ENCODE measurements around the gene SHC2.
"Not testable (repeated sequence)": the region's sequence is repeated elsewhere in the genome, so short reads cannot be mapped to it uniquely, and the experiment has no call there.

SHC2 gene

DNA sequence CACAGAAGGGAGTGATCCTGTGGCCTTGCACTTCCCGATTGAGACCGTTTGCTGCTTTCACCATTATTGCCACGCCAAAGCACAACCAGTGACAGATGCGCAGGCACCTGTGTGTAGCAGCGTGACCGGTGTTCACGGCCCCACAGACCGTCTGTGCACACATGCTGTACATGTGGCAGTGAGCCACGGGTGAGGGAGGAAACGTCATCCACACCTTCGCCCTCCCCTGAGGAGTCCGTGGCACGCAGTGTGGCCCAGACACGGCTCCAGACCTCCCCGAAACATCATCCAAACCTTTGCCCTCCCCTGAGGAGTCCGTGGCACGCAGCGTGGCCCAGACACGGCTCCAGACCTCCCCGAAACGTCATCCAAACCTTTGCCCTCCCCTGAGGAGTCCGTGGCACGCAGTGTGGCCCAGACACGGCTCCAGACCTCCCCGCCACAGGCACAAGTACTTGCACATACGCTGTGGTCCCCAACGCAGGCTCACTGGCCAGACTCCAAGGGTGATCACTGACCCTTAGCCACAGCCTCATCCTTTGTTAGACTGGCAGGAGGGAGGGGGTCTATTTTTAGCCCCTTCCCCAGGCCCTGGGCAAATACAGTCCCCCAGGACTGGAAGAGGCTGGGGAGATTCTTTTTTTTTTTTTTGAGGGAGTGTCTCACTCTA is 7.9 kb upstream of the SHC2 start:
- no peak for DNase-seq (ENCODE audit: low read depth in 2 of 2)

DNA sequence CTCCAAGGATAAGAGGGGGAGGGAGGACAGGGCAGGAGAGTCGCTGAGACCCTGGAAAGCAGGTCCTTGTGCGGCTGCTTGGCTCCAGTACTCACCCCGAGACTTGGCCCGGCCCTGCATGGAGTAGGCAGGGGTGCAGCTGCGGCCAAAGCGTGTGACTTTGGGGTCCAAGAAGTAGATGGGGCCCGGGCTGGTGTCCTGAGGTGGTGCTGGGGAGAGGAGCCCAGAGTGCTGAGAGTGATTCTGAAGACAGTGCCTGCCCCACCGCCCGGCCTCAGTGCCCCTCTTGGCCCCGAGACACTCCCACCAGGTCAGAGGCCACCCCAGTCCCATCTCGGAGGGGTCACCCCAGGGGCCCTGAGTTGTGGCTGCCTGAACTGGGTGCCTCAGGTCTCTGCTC is 6.7 kb upstream of the SHC2 start:
- DNase-seq (ENCODE audit: low read depth in 2 of 2) = no peak

DNA sequence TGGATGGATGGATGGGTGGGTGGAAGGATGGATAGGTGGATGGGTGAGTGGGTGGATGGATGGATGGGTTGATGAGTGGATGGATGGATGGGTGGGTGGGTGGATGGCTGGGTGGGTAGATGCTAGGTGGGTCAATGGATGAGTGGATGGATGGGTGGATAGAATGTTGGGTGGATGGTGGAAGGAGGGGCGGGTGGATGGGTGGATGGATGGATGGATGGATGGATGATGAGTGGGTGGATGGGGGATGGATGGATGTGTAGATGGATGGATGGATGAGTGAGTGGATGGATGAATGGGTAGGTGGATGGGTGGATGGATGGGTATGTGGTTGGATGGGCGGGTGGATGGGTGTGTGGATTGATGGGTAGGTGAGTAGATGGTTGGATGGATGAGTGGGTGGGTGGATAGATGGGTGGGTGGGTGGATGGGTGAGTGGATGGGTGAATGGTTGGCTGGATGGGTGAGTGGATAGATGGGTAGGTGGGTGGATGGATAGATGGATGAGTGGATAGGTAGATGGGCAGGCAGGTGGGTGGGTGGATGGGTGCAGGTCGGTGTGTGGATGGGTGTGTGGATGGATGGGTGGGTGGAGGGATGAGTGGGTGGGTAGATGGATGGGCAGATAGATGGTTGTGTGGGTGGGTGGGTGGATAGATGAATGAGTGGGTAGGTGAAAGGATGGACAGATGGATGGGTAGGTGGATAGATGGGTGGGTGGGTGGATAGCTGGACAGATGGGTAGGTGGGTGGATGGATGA is 4.4 kb upstream of the SHC2 start:
- no peak for DNase-seq (ENCODE audit: low read depth in 2 of 2)

DNA sequence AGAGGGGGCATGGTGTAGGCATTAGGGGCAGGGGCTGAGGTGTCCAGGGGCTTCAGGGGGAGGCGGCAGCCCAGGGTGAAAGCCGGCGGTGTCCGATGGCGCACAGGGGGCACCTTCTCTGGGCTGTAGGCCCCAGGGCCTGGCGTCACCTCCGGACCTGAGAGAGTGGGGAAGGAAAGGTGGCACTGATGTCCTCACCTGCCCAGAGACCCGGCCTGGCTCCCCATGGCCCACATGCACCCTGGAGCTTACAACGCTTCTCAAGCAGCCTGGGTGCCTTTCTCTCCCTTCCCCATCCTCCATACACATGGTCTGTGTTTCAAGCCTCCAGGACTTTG is 3.3 kb upstream of the SHC2 start:
- DNase-seq (ENCODE audit: low read depth in 2 of 2) = no peak

DNA sequence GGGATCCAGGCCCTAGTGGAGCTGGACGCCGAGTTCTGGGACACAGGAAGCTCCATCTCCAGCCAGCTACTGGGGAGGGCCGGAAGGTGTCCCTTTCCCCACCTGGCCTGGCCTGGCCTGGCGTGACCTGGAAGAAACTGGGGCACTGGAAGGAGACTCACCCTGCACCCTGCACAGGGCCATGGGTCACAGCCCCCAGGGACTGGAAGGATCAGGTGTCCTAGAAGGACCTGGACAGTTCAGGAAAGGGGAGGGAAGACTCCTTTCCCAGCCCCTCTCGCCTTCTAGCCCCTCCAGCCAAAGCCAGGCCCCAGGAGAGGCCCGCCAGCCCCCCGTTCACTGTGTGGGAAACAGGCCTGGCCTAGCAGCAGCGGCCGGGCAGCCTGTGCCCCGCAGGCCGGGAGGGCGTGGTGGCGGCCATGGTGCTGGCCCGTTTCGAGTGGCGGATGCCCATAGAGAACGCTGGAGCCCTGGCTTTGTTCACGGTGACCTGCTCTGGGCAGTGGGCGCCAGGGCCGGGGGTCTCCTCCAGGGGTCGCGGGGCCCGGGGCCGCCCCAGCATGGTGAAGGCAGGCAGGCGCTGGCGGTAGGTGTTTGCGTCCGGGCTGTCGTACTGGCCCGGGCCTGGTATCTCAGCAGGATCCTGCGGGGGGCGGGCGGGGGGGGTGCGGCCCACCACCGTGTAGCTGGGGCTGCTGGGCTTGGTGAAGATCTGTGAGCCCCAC is 2.8 kb upstream of the SHC2 start:
- no peak for DNase-seq (ENCODE audit: low read depth in 2 of 2)

DNA sequence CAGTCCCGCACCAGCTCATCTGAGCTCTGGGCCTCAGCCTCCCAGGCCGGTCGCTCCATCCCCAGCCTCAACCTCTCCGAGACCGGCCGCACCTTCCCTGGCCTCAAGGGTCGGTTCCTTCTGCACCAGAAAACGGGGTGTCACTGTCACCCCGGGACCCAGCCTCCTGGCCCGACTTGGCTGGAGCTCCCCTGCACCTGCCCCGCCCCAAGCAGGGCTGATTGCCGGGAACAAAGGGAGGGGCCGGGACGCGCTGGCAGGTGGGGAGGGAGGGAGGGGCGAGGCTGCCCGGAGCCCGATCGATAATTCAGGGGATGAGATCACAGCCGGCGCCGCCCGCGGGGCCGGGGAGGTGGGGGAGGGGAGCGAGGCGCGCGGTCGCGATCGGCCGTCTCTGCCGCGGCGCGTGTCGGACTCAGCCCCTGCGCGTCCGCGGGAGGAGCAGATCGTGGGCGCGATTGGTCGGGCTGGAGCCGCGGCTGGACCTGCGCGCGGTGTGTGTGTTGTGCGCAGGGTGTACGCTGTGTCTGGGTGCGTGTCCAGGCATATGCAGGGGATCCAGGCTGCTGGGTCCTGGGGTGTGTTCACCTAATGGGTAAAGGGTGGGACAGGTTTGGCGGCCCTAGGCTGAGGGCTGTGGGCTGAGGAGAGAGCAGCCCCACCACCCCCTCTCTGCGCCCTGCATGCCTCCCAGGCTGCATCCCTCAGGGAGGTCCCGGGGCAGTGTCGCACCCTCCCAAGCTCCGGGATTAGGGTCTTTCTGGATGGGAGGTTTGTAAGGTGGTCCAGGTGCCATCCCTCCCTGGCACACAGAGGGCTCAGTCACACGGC is 1.1 kb upstream of the SHC2 start:
- DNase-seq (ENCODE audit: low read depth in 2 of 2) = peak in 1 of 2 donors; percentile 3

DNA sequence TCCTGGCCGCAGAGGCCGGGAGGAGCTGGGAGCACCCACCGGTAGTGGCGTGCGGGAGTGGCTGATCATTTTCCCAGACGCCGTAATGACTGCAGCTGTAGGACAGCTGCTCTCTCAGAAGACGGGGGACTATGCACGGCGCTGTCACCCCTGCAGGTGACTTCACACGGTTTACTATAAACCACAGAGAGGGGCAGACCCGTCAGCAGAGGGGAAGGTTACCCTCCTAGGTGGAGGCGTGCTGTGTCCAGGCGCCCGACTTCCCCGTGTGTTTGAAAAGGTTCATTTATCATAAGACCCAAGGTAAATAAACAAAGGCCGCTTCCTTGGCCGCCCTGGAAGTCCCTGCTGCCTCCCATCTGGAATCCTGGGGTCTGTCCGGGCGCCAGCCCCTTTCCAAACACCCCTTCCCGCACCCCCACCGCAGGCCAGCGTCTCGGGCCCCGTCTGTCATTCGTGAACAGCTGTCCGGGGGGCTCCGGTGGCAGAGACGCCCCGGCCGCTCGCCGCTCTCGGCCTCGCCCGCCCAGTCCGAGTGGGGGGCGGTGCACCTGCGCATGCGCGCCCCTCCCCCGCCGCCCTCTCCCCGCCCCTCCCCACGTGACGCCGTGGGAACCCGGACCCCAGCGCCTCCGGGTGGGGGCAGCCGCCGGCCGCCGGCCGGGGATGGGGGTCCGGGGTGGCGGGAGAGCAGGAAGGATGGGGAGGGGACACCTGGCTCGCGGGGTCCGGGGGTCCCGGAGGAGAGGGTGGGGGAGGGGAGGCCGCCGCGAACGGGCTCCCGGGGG is 915 bp downstream of the SHC2 start:
- peak; percentile 19 to 20 for DNase-seq (ENCODE audit: low read depth in 2 of 2)

DNA sequence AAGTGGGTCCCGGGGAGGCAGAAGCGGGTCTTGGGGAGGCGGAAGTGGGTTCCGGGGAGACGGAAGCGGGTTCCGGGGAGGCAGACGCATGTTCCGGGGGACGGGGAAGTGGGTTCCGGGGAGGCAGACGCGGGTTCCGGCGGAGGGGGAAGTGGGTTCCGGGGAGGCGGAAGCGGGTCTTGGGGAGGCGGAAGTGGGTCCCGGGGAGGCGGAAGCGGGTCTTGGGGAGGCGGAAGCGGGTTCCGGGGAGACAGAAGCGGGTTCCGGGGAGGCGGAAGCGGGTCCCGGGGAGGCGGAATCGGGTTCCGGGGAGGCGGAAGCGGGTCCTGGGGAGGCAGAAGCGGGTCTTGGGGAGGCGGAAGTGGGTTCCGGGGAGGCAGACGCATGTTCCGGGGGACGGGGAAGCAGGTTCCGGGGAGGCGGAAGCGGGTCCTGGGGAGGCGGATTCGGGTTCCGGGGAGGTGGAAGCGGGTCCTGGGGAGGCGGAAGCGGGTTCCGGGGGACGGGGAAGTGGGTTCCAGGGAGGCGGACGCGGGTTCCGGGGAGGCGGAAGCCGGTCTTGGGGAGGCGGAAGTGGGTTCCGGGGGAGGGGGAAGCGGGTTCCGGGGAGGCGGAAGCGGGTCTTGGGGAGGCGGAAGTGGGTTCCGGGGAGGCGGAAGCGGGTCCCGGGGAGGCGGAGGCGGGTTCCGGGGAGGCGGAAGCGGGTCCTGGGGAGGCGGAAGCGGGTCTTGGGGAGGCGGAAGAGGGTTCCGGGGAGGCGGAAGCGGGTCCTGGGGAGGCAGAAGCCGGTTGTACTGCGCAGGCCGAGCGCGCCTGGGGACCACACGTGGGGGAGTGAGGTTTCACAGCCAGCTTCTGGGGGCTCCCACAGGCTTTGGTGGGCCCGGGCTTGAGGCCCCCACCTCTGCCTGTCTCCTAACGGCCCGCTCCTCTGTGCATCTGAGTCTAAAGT is 2.5 kb downstream of the SHC2 start:
- no peak for DNase-seq (ENCODE audit: low read depth in 2 of 2)

DNA sequence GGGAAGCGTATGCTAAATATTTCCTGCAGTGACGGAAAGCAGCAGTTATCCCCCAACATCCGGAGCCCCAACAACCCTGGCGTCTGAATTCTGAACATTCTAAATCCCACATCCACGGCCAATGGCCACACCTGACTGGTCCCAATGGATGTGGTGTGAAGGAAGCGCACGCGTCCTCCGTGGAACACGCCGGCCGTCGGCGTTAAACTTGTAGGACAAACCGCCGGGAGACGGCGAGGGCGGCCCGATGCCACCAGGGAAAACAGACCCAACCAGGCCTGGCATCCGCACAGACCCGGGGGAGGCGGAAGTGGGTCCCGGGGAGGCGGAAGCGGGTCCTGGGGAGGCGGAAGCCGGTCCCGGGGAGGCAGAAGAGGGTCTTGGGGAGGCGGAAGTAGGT is 3.2 kb downstream of the SHC2 start:
- no peak for DNase-seq (ENCODE audit: low read depth in 2 of 2)

DNA sequence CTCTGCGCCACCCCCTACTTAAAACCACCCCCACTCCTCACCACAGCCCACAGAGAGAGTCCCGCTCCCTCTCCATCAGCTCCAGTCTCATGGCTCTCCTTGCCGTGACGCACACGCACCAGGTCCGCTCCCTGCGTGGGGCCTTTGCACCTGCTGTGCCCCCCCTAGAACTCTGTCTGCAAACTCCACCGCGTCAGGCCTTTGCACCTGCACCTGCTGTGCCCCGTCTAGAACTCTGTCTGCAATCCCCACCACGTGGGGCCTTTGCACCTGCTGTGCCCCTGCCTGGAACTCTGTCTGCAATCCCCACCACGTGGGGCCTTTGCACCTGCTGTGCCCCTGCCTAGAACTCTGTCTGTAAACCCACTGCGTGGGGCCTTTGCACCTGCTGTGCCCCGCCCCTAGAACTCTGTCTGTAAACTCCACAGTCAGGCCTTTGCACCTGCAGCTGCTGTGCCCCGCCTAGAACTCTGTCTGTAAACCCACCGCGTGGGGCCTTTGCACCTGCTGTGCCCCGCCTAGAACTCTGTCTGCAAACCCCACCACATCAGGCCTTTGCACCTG is 4.2 kb downstream of the SHC2 start:
- no peak for DNase-seq (ENCODE audit: low read depth in 2 of 2)

DNA sequence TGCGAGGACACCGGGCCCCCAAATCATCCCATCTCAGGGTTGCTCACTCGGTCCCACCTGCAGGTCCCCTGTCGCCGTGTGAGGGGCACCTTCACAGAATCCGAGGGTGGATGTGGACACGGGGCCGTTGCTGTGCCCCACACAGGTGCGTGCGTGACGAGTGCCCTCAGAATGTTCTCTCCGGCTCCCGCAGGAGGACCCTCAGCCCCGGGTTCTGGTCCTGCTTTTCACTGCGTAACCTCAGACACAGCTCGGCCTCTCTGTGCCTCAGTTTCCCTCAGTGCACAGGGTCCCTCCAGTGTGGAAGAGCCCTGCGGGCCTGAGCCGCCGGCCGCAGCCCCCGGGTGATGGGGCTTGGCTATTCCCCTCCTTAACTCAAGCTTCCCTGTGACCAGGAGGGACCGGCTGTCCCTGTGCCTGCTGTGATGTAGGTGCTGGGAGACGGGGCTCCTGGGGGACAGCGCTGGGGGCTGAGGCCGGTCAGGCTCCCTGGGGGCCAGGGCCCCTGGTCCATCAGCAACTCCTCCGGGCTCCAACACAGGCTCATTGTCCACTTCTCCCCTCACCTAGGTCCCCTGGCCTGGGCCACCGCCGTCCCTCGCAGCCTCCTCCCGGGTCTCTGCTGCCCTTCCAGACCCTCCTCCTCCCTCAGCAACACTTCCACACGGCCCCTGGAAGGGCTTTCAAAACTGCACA is 4.8 kb downstream of the SHC2 start:
- DNase-seq (ENCODE audit: low read depth in 2 of 2) = no peak

DNA sequence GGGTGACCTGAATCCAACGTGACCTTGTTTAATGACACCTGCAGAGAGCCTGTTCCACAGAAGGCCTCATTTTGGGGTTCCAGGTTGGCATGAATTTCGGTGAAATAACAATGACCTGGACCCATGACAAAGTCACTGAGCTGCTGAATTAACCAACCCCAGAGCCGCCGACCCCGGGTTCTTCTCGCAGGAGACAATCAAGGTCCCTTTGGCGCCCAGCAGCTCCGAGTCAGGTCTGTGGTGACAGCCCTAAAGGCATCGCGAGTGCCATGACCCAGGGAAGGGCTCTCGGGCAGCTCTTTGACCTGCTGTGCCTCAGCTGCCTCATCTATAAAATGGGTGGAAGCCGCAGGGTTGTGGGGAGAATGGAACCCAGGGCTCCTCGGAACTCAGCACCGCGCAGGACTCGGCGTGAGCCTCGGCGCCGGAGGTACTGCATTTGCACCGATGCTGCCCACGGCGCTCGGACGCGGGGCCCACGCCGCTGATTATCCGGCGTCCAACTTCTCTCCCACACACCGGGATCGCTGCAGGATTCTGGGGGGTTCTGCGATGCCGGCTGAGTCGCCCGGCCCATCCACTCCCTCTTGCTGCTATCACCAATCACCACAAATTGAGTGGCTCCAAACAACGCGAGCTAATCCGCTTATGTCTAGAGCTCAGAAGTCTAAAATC is 5.7 kb downstream of the SHC2 start:
- DNase-seq (ENCODE audit: low read depth in 2 of 2) = no peak

DNA sequence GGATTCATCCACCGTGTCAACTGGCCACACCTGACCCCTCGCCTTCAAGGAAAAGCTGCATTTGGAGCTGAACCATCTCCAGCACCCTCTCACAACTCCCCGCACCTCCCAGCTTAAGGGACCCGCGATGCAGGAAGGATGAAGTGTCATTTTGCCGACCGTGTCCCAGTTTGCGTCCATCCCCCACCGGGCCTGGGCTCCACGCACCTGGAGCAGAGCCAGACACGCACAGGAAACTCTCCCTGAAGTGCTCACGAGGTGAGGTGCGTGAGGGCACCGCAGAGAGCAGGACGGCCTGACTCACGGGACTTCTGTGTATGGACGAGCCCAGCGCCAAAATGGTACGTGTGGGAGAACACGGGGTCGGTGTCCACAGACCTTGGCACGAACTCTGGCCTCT is 7.2 kb downstream of the SHC2 start:
- no peak for DNase-seq (ENCODE audit: low read depth in 2 of 2)

DNA sequence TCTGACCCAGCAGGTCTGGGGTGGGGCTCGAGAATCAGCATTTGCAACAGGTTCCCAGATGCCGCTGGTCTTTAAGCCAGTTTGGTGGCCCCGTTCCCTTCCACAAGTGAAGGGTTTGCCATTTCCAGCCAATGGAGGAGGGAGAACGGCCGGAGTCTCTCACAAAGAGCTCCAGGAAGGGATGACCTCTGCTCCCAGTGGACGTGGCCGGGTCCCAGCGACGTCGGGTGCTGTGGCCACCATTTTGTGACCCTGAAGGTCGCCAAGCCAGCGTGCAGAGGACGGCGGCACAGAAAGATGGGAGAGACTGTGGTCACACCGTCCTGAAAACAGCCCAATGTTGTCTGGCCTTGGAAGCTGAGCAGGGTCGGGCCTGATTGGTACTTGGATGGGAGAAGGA is 8.0 kb downstream of the SHC2 start:
- DNase-seq (ENCODE audit: low read depth in 2 of 2) = no peak

DNA sequence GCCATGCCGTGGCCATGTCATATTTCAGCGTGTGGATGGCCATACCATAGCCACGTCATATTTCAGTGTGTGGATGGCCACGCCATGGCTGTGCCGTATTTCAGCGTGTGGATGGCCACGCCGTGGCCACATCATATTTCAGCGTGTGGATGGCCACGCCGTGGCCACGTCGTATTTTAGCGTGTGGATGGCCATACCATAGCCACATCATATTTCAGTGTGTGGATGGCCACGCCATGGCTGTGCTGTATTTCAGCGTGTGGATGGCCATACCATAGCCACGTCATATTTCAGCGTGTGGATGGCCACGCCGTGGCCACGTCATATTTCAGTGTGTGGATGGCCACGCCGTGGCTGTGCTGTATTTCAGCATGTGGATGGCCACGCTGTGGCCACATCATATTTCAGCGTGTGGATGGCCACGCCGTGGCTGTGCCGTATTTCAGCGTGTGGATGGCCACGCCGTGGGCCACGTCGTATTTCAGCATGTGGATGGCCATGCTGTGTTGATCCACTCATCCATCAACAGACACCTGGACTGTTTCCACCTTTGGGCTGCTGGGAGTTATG is 9.8 kb downstream of the SHC2 start:
- DNase-seq (ENCODE audit: low read depth in 2 of 2) = not testable (repeated sequence)

DNA sequence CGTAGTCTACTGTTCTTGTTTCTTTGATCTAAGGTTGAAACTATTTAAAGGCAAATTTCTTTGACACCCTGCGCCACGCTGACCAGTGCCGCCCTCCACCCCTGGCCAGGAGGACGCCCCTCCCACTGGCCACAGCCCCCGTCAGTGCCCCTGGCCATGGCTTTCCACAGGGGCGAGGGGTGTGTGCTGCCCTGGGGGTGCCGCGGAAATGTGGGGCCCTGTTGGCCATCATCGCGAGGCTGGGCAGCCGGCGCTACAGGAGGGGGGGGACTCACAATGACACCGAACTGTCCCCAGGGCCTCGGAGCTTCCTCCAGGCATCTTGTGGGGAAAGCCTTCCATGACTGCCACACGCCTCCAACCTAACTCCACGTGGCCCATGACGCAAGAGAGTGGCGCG is 10.9 kb downstream of the SHC2 start:
- no peak for DNase-seq (ENCODE audit: low read depth in 2 of 2)

DNA sequence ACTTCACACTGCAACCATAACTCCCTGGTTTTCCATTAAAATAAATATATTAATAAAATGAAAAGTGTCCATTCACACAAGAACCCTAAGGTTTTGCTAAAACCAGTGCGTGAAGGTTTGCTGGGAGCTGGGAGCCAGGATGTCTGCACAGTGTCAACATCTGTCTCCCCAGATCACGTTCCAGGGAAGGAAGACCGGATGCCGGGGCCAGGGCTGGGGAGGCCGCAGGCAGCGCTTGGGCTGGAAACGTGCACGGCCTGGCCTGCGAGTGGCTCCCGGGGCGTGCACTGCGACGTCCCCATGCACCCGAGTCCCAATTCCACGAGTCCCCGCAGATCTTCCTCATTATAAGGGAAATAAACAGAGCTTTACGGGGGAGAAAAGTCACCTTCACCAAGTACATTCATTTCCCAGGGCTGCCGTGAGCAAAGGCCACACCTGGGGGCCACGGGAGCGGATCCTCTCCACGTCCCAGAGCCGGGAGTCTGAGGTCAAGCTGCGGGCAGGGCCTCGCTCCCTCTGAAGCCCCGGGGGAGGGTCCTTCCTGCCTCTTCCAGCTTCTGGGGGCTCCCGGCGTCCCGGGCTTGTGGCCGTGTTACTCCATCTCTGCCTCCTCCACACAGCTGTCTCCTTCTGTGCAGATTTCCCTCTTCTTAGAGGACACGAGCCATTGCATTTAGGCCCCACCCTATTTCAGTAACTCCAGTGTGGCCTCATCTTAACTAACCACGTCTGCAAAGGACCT is 12.8 kb downstream of the SHC2 start:
- DNase-seq (ENCODE audit: low read depth in 2 of 2) = no peak

DNA sequence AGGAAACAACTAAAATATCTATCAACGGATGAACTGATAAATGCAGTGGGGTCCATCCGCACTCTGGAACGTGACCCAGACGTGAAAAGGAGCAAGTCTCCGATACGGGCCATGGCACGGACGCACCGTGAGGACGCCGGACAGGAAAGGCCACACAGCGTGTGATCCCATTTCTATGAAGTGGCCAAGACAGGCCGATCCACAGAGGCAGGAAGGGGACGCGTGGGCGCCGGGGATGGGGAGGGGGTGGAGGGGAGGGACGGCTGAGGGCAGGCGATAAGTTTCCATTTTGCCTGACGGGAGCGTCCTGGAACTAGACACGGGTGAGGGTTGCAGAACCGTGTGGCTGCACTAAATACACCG is 13.8 kb downstream of the SHC2 start:
- no peak for DNase-seq (ENCODE audit: low read depth in 2 of 2)

Data from stimulated activated CD4-positive, alpha-beta T cell treated with anti-CD3 and anti-CD28 coated beads, Interleukin-1b, Interleukin-23, amount 100 ng/mL, for 4 hours (primary cell).